ENCODE measurements around the gene TJP3.

Gene TJP3

DNA sequence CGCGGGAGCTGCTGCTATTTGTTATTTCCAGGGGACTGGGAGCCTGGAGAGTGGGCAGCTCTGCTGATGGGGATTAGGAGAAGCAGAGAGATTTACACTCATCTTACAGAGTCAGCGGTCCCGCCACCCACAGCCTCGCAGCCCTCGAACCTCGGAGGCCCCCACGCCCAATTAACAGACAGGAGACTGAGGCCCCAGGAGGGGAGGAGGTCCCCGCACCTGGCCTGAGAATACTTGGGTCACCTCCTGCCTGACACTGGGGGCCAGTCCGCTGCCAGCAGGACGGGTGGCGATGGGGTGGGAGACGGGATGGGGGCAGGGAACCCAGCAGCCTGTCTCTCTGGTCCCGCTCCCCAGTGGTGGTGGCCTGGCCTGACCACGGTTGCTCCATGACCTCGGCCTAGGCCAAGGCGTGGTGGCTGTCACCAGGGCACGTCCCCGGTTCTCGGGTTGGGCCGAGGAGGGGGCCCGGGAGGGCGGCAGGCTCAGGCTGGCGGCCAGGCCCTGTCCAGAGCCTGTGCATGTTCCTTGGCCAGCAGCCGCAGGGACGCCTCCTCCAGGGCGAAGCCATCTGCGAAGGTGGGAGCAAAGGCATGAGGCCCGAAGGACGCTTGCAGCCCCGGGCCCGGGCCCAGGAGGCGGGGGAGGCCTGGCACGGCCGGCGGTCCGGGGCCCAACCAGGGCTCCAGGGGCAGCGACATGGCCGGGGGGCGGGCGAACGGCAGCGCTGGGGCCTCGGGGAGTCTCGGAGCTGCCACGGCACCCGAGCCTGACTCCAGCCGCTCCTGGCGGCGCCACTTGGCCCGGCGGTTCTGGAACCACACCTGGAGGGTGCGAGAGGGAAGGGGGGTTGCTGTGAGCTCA, 62.2 kb downstream of the TJP3 start:
- TF ChIP-seq CREB1 (IDR thresholded peaks at IDR 0.05; ENCODE audit: low read depth) (no peak), NFIC (IDR thresholded peaks at IDR 0.05) (no peak), ZBTB7A (IDR thresholded peaks at IDR 0.05; ENCODE audit: low read depth) (no peak), CEBPB (IDR thresholded peaks at IDR 0.05) (no peak), TAF1 (IDR thresholded peaks at IDR 0.05; ENCODE audit: low read depth) (no peak), TCF12 (IDR thresholded peaks at IDR 0.05; ENCODE audit: low read depth) (no peak), FOXM1 (IDR thresholded peaks at IDR 0.05; ENCODE audit: borderline replicate concordance, low read depth) (no peak), EP300 (IDR thresholded peaks at IDR 0.05; ENCODE audit: borderline replicate concordance) (no peak), YY1 (IDR thresholded peaks at IDR 0.05; ENCODE audit: low read depth) (no peak), REST (IDR thresholded peaks at IDR 0.05; ENCODE audit: low read depth) (no peak), USF1 (IDR thresholded peaks at IDR 0.05) (no peak), RAD21 (IDR thresholded peaks at IDR 0.05; ENCODE audit: low read depth) (no peak), TEAD4 (IDR thresholded peaks at IDR 0.05) (no peak), EGR1 (IDR thresholded peaks at IDR 0.05) (no peak)
- TF ChIP-seq, protein P1, sequence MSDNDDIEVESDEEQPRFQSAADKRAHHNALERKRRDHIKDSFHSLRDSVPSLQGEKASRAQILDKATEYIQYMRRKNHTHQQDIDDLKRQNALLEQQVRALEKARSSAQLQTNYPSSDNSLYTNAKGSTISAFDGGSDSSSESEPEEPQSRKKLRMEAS (IDR thresholded peaks at IDR 0.05): no peak

GRCh38 chr19:3771000-3771905, 63.1 kb downstream of the TJP3 start:
- TF ChIP-seq REST (IDR thresholded peaks at IDR 0.05; ENCODE audit: low read depth) (no peak), NFIC (IDR thresholded peaks at IDR 0.05) (no peak), TEAD4 (IDR thresholded peaks at IDR 0.05) (no peak), EP300 (IDR thresholded peaks at IDR 0.05; ENCODE audit: borderline replicate concordance) (no peak), FOXM1 (IDR thresholded peaks at IDR 0.05; ENCODE audit: borderline replicate concordance, low read depth) (no peak), EGR1 (IDR thresholded peaks at IDR 0.05) (no peak), RAD21 (IDR thresholded peaks at IDR 0.05; ENCODE audit: low read depth) (no peak)
- TF ChIP-seq, protein P1 (IDR thresholded peaks at IDR 0.05): no peak

GRCh38 chr19:3771906-3772455, 63.8 kb downstream of the TJP3 start, which contains the start of gene RAX2:
TSS of gene RAX2 (minus strand) at chr19:3772228. CDS start at chr19:3771742, 486 bp downstream.
- no peak for TF ChIP-seq TEAD4 (IDR thresholded peaks at IDR 0.05)
- no peak for TF ChIP-seq EP300 (IDR thresholded peaks at IDR 0.05; ENCODE audit: borderline replicate concordance)
- TF ChIP-seq FOXM1 (IDR thresholded peaks at IDR 0.05; ENCODE audit: borderline replicate concordance, low read depth): no peak
- TF ChIP-seq RAD21 (IDR thresholded peaks at IDR 0.05; ENCODE audit: low read depth): no peak

DNA sequence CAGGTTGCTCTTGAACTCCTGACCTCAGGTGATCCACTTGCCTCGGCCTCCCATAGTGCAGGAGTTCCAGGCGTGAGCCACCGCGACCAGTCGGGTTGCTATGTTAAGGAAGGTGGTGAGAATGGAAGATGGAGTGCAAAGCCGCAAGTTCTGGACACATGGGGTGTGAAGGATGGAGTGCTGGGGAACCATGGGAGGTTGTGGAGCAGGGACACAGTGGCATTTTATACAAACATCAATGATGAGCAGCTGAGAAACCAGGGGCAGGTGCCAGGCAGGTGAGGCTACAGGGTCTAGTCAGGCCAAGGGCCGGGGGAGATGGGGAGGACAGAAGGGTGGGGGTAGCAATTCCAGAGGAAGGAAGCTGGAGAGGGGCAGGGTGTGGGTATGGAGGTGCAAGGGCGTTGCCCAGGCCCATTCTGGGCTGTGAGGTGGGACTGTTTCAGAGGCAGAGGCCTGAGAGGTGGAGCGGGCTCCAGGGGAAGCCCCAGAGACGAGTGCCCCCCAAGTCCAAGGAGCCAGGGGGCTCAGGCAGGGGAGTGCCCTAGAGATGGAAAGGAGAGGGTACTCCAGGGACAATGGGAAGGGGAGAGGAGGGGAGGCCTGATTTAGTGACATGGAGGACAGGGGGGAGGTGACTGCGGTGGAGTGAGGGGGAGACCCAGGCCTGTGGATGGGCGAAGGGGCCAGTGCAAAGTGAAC, 65.8 kb downstream of the TJP3 start:
- TF ChIP-seq YY1 (IDR thresholded peaks at IDR 0.05; ENCODE audit: low read depth): no peak
- TF ChIP-seq CREB1 (IDR thresholded peaks at IDR 0.05; ENCODE audit: low read depth): no peak
- TF ChIP-seq USF1 (IDR thresholded peaks at IDR 0.05): no peak
- no peak for TF ChIP-seq CEBPB (IDR thresholded peaks at IDR 0.05)
- no peak for TF ChIP-seq TCF12 (IDR thresholded peaks at IDR 0.05; ENCODE audit: low read depth)
- no peak for TF ChIP-seq TAF1 (IDR thresholded peaks at IDR 0.05; ENCODE audit: low read depth)
- TF ChIP-seq NFIC (IDR thresholded peaks at IDR 0.05): no peak
- no peak for TF ChIP-seq EGR1 (IDR thresholded peaks at IDR 0.05)
- no peak for TF ChIP-seq FOXM1 (IDR thresholded peaks at IDR 0.05; ENCODE audit: borderline replicate concordance, low read depth)
